OCI-LY7 (cell line): ENCODE measurements around the gene ARL13B.

Experiments used
- CTCF ChIP-seq: fragments of 200-600 bp; sonication (generic); conservative IDR thresholded peaks from 2 replicates; pipeline ENCODE4 v1.5.1; 2014; ENCODE audit warnings: mild to moderate bottlenecking, antibody characterized with exemption, low read length, moderate library complexity, mixed read lengths
- EZH2phosphoT487 ChIP-seq: fragments of 200-600 bp; sonication (generic); IDR thresholded peaks from 2 replicates; pipeline ENCODE4 v1.6.1; 2018; ENCODE audit warnings: low read depth, borderline replicate concordance, mild to moderate bottlenecking, mixed run types, antibody characterized with exemption, low read length, moderate library complexity, mixed read lengths

- TF ChIP-seq CTCF (no peak), EZH2phosphoT487 (no peak)
These were observed 82.8 kb downstream of the ARL13B start, which contains the start of the genes DHFR2 and NSUN3 for GRCh38 chr3:94062513-94063404.
